BE2C (cell line): ENCODE measurements around the gene C4orf17.

Experiments
- DNase-seq: peaks from one replicate; pipeline ENCODE4 v3.0.0-alpha.2; 2020
- H3K27me3 ChIP-seq: fragments of 250-450 bp; sonication (Bioruptor Pico); 2 replicates; pipeline ENCODE4 v1.5.1; 2020; ENCODE audit warnings: mild to moderate bottlenecking
- H3K36me3 ChIP-seq: fragments of 250-450 bp; sonication (Bioruptor Pico); 2 replicates; pipeline ENCODE4 v1.5.1; 2020; ENCODE audit warnings: mild to moderate bottlenecking
- H3K4me1 ChIP-seq: fragments of 250-450 bp; sonication (Bioruptor Pico); 2 replicates; pipeline ENCODE4 v1.5.1; 2020
- H3K4me3 ChIP-seq: 2 replicates; pipeline ENCODE4 v1.5.1; 2011; ENCODE audit warnings: low read depth, low read length
- H3K9me3 ChIP-seq: fragments of 250-450 bp; sonication (Bioruptor Pico); 2 replicates; pipeline ENCODE4 v1.5.1; 2020
- TF ChIP-seq, protein P1 (sequence below): IDR thresholded peaks from 2 replicates; pipeline ENCODE4 v1.5.1; 2012; ENCODE audit warnings: mild to moderate bottlenecking, low read depth, low read length

C4orf17 gene

DNA sequence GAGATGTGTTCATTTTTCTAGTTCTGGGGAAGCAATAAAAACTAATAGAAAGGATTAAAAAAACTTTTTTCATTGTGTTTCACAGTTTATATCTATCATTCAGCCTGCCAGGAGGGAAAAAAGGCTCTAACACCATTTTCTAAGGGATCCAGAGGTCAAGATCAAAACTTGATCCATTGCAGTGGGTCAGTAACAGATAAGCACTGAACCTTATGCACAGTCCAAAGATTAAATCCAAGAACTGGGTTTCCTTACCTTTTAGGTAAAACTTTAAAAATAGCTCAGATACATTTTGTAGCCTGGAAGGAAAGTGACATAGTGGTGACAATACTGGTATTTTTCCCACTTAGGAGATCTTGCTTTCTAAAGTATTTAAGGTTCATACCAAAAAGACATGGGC lies 76.5 kb downstream of the C4orf17 start:
- TF ChIP-seq, protein P1, sequence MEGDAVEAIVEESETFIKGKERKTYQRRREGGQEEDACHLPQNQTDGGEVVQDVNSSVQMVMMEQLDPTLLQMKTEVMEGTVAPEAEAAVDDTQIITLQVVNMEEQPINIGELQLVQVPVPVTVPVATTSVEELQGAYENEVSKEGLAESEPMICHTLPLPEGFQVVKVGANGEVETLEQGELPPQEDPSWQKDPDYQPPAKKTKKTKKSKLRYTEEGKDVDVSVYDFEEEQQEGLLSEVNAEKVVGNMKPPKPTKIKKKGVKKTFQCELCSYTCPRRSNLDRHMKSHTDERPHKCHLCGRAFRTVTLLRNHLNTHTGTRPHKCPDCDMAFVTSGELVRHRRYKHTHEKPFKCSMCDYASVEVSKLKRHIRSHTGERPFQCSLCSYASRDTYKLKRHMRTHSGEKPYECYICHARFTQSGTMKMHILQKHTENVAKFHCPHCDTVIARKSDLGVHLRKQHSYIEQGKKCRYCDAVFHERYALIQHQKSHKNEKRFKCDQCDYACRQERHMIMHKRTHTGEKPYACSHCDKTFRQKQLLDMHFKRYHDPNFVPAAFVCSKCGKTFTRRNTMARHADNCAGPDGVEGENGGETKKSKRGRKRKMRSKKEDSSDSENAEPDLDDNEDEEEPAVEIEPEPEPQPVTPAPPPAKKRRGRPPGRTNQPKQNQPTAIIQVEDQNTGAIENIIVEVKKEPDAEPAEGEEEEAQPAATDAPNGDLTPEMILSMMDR = no peak
- DNase-seq = no peak
- Histone ChIP-seq H3K27me3 (peaks cover 12% of the 10 kb centered on the region), H3K4me1 (peaks cover 10% of the 10 kb centered on the region), H3K4me3 (no peak overlapping the region), H3K9me3 (no peaks in the 10 kb centered on the region), H3K36me3 (no peaks in the 10 kb centered on the region)

DNA sequence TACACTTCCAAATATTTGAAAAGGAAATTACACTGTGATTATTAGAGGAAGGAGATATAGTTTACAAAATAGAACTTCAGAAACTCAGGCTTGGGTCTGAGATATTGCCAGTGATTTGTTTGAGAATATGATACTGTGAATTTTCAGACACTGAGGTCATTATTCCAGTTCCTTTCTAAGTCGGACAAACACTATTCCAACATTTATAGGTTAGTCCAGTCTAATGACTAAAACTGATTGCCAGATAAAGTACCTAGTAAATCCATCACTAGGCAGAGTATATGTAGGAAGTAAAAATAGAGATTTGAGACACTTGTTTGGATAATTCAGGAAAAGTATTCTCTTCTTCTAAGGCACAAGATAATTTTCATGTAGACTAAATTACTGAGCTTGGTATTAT lies 77.0 kb downstream of the C4orf17 start:
- no peak for DNase-seq
- no peak overlapping the region for H3K4me3 ChIP-seq
- peaks cover 10% of the 10 kb centered on the region for H3K4me1 ChIP-seq
- no peaks in the 10 kb centered on the region for H3K36me3 ChIP-seq
- peaks cover 8% of the 10 kb centered on the region for H3K27me3 ChIP-seq
- TF ChIP-seq, protein P1 = no peak
- H3K9me3 ChIP-seq = no peaks in the 10 kb centered on the region

DNA sequence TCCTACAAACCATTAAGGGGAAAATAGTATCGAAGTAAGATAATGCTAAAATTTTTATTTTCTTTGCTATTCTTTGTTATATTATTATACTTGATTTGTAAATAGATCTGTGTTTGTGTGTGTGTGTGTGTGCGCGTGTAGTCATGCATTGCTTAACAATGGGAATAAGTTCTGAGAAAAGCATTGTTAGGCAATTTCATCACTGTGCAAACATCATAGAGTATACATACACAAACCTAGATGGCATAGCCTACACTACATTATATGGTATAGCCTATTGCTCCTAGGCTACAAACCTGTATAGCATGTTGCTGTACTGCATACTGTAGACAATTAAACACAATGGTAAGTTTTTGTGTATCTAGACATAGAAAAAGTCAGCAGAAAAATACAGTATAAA lies 80.9 kb downstream of the C4orf17 start:
- no peak for DNase-seq
- Histone ChIP-seq H3K27me3 (no peaks in the 10 kb centered on the region), H3K36me3 (no peaks in the 10 kb centered on the region), H3K4me1 (peaks cover under 1% of the 10 kb centered on the region), H3K4me3 (no peak overlapping the region), H3K9me3 (no peaks in the 10 kb centered on the region)
- TF ChIP-seq, protein P1 = no peak
